HG02763 (cell line): ENCODE results near the gene MAPK12.

ENCODE experiments used
- ATAC-seq: cut with Tn5 transposase; IDR thresholded peaks from one replicate; pipeline ENCODE4 v1.9.1; 2021; ENCODE audit warnings: mild to moderate bottlenecking, moderate library complexity; ENCODE audit not compliant: unreplicated experiment

MAPK12 gene

GRCh38 chr22:50236731-50237409 is 24.6 kb downstream of the MAPK12 start:
- no peak for ATAC-seq

- ATAC-seq, result no peak
These were observed 28.3 kb downstream of the MAPK12 start for GRCh38 chr22:50233223-50233622.

GRCh38 chr22:50232481-50233151 is 28.9 kb downstream of the MAPK12 start:
- no peak for ATAC-seq

- no peak for ATAC-seq
These were observed 32.1 kb downstream of the MAPK12 start for GRCh38 chr22:50229370-50229769.

- no peak for ATAC-seq
These were observed 33.1 kb downstream of the MAPK12 start for GRCh38 chr22:50228366-50228765.

- no peak for ATAC-seq
These were observed 33.8 kb downstream of the MAPK12 start for GRCh38 chr22:50227579-50228215.

- no peak for ATAC-seq
These were observed 34.7 kb downstream of the MAPK12 start for GRCh38 chr22:50226875-50227165.

- no peak for ATAC-seq
These were observed 35.2 kb downstream of the MAPK12 start for GRCh38 chr22:50226063-50226874.

- ATAC-seq, result no peak
These were observed 36.1 kb downstream of the MAPK12 start for GRCh38 chr22:50225200-50225969.

- no peak for ATAC-seq
These were observed 37.4 kb downstream of the MAPK12 start for GRCh38 chr22:50224071-50224470.

- no peak for ATAC-seq
These were observed 39.0 kb downstream of the MAPK12 start for GRCh38 chr22:50222508-50222907.

- ATAC-seq, result no peak
These were observed 39.8 kb downstream of the MAPK12 start for GRCh38 chr22:50221410-50222300.

GRCh38 chr22:50220603-50221409 is 40.7 kb downstream of the MAPK12 start:
- ATAC-seq, result no peak

- no peak for ATAC-seq
These were observed 41.5 kb downstream of the MAPK12 start for GRCh38 chr22:50219800-50220602.

- ATAC-seq, result no peak
These were observed 42.3 kb downstream of the MAPK12 start for GRCh38 chr22:50218996-50219727.

- no peak for ATAC-seq
These were observed 43.1 kb downstream of the MAPK12 start for GRCh38 chr22:50218153-50218995.
